Putamen (tissue), 1 donor: Measurements from ENCODE around the gene SLX4IP.

Experiments
- DNase-seq: peaks from one replicate; pipeline ENCODE4 v3.0.0-alpha.2; 2016; ENCODE audit warnings: low spot score

SLX4IP gene

DNA sequence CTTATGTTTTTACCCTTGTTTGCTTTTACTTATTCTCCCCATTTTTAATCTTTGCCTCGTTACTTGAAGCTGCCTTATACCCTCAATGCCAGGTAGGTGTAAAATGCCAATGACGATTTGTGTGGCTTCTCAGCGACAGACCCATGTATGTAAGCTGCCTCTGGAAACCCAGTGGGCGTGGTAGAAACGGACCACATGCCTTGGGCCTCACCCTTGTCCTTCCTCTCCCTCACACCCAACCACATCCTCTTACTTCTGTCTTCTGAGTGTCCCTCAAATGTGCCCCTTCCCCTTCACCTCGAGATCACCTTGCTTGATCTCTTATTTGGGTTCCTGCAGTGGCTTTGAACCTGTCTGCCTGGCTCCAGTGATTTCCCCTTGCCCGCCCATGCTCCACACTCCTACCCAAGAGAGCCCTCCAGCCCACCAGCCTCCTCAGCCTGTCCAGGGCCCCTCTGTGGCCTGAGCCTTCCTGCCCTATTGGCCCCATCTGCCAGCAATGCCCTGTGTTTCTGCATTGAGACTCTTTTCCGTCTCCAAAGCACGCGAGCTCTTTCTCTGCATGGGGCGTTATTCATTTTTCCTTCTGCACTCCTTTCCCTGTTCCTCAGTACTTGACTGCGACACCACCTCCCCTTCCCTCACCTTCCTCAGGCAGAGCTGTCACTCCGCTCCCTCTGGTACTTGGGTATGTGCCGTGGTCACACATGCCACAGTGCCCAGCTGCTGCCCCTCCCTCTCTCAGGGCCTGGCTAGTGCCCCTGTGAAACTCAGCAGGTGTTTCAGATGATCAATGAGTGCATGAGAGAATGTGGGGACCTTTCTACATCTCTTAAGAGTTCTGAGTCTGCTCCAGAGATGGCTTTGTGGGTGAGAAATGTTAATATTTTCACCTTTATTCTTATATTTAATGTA is 115.4 kb downstream of the SLX4IP start:
- no peak for DNase-seq

- peak; percentile 43 for DNase-seq
Observed at GRCh38 chr20:10551732-10552724, 116.9 kb downstream of the SLX4IP start.

DNA sequence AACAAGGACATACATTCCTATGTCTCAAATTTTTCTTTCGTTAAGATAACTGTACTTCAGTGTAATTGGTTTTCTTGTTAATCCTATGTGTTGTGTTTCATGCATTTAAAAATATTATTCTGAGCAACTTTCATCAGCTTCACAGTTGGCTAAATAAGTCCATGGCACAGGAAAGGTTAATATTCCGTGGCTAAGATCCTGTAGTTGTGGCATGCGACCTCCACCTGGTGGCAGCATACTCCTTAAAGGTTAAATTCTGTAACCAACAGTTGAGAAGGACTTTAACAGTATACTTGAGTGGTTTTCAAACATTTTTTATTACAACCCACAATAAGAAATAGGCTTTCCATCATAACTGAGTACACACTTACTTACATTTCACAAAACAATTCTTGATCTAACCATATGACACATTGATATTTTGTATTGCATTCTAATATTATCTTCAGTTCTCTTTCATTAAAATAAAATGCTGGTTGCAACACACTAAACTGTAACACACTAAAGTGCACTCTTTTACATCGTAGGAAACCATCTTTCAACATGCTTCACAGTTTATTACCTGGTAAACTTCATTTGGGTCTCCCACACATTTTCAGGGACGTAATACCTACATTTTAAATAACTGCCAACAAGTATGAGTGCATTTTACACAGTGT is 118.3 kb downstream of the SLX4IP start:
- DNase-seq: peak; percentile 47

DNA sequence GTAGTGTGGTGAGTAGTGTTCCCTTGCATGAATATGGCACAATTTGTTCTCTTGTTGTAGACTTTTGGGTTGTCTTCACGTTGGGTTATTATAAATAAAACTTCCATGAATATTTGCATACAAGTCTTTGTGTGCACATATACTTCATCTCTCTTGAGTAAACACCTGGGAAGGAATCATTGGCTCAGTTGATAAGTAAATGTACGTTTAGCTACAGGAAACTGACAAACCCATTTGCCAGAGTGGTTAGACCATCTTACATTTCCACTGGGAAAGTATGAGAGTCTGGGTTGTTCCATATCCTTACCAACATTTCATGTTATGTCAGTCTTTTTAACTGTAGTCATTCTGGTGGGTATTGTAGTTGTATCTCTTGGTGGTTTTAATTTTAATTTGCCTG is 119.2 kb downstream of the SLX4IP start:
- no peak for DNase-seq

DNA sequence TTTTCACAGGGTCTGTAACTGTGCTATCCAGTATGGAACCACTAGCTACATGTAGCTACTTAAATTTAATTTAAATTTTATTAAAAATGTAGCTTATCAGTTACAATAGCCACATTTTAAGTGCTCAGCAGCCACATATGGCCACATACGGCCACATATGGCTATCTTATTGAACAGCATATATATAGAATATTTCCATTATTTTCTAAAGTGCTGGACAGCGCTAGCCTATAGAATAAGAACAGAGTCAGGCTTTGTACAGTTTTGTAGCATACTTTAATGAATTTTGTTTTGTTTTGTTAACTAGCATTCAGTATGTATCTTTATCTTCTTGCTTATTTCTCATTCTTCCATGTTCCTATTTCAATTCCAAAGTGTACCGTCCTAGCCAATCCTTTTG is 120.3 kb downstream of the SLX4IP start:
- DNase-seq: no peak

DNA sequence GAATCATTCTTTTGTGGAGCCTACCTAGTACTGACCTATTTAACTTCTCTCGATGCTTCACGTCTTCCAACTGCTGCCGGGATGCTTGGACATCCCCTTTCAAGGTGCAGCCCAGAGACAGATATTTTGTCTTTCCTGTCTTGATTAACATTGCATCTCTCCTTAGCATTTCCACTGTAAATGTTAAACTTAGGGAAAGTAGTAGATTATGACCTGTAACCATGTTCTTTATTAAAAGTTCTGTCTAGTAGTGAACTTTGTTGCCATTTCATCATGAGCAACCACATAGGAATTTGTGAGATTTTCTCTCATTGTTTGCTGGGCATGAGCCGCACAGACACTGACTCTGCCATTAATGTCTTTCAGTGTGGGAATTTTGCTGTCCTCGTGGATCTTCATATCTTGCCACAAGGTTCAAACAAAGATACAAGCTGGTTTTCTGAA is 120.8 kb downstream of the SLX4IP start:
- no peak for DNase-seq

GRCh38 chr20:10556519-10557083 is 121.5 kb downstream of the SLX4IP start:
- no peak for DNase-seq

DNA sequence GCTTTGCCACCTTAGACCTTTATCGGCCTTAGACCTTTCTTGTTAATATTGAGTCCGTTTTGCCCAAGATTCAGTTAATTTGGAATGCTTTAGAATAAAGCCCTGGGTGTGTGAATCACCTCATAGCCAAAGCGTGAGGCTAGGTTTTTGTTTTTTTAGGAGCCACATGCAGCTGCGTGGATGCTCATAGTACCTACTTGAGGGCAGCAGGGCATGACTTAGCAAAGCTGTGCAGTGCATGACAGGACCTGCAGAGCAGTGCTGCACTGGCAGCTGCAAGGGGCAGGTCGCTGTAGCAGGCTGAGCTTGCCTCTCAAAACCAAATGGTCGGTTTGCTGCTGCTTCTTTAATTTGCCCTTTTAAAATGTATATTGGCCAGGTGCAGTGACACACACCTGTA is 122.6 kb downstream of the SLX4IP start:
- DNase-seq: no peak

- DNase-seq: no peak
Observed at GRCh38 chr20:10558635-10559187, 123.6 kb downstream of the SLX4IP start.

DNA sequence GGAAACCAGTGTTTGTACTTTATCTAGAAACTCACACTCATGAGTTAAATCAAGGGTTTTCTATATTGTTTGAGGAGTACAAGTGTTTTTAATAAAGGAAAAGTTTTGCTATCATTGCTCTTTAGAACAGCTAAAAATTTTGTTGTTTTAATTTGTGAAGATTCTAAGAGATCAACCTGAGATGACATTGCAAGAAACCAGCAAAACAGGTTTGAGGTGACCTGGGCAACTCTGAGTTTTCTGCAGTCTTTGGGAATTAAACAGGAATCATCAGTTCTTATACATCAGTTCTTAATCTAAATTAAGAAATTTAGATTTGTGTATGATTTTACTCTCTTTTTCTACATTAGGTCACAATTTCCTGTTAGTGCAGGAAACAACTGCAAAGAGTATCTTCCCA is 124.2 kb downstream of the SLX4IP start:
- DNase-seq: no peak

DNA sequence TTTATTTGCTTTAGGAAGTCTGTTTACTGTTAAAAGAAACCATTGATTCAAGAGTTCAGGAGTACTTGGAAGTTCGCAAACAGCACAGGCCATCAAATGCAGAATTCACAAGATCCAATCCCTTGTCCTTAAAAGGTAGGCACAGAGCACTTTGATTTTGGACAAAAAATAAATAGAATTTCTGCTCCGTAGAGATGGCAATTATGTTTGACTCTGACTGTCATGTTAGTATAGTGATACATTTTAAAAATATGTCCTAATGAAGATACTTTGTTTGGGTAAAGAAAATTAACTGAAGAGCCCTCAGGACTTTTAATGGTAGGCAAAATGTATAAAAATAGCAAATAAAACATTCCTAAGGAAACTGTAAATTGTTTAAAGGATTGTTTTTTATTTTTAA is 125.6 kb downstream of the SLX4IP start:
- no peak for DNase-seq

DNA sequence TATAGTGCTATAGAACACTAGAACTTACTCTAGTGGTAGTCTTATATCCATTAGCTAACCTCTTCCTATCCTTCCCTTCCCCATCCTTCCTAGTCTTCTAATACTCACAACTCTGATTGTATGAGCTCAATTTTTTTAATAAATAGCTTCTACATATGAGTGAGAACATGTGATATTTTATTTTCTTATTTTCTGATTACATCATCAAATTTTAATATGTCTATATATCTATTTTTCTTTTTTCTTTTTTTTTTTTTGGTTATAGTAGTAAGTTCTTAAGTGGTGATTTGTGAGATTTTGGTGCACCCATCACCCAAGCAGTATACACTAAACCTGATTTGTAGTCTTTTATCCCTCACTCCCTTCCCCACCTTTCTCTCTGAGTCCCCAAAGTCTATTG is 126.2 kb downstream of the SLX4IP start:
- DNase-seq: no peak

DNA sequence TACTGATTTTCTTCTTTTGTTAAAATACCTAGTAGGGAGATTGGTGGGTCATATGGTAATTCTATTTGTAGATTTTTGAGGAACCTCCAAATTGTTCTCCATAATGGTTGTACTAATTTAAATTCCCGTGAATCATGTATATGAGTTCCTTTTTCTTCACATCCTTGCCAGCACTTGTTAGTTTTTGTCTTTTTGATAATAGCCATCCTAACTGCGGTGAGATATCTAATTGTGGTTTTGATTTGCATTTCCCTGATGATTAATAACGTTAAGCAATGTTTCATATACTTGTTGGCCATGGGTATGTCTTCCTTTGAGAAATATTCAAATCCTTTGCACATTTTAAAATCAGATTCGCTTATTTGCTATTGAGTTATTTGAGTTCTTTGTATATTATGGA is 127.8 kb downstream of the SLX4IP start:
- no peak for DNase-seq

GRCh38 chr20:10563935-10564492 is 128.9 kb downstream of the SLX4IP start:
- no peak for DNase-seq

- no peak for DNase-seq
Observed at GRCh38 chr20:10565191-10565921, 130.3 kb downstream of the SLX4IP start.

GRCh38 chr20:10565922-10566897 is 131.1 kb downstream of the SLX4IP start:
- no peak for DNase-seq

GRCh38 chr20:10568032-10568431 is 132.9 kb downstream of the SLX4IP start:
- no peak for DNase-seq

- no peak for DNase-seq
Observed at GRCh38 chr20:10571313-10571815, 136.3 kb downstream of the SLX4IP start.

DNA sequence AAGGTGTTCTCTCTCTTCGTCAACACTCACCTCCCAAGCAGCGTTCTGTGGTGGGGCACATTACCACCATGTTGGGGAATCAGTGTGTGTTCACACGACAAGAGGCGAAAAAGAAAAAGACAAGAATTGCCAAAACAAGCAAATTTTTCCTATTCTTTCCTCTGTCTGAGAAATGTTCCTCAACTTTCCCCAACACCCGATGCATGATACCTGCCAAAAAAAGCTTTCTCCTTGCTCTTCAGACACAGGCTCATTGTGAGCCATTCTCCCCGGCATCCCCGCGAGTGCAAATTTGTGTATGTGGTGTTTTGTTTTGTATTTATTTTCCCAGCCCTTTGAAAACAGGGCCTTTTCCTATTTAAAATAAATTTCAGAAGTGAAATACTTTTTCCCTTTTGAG is 137.7 kb downstream of the SLX4IP start:
- no peak for DNase-seq
